Smooth muscle cell (in vitro differentiated cells): ENCODE data around the gene TSC22D3. TPM values are rescaled to one million over a fixed set of nuclear protein-coding genes. Genes with fewer than 3 reads are reported as not detected.

ENCODE experiments used
- DNase-seq: peaks from one replicate; lab custom pipeline; 2025; ENCODE audit not compliant: unreplicated experiment; lab: John Stamatoyannopoulos, UW
- H2AFZ ChIP-seq: fragments of 200-600 bp; sonication (generic); 2 replicates; pipeline ENCODE4 v1.6.0; 2016; ENCODE audit warnings: antibody characterized with exemption, low read depth, mild to moderate bottlenecking
- H3F3A ChIP-seq: fragments of 200-600 bp; sonication (generic); 2 replicates; pipeline ENCODE4 v1.6.0; 2017; ENCODE audit warnings: antibody characterized with exemption, low read depth
- H3K27ac ChIP-seq: fragments of 200-600 bp; sonication (generic); 2 replicates; pipeline ENCODE4 v1.5.1; 2016; ENCODE audit warnings: low read depth, mild to moderate bottlenecking
- H3K27me3 ChIP-seq: fragments of 200-600 bp; sonication (generic); 2 replicates; pipeline ENCODE4 v1.6.1; 2016; ENCODE audit warnings: low read depth, mild to moderate bottlenecking
- H3K36me3 ChIP-seq: fragments of 200-600 bp; sonication (generic); 2 replicates; pipeline ENCODE4 v1.5.1; 2016; ENCODE audit warnings: low read depth
- H3K4me1 ChIP-seq: fragments of 200-600 bp; sonication (generic); 2 replicates; pipeline ENCODE4 v1.5.1; 2016; ENCODE audit warnings: low read depth
- H3K4me2 ChIP-seq: fragments of 200-600 bp; sonication (generic); 2 replicates; pipeline ENCODE4 v1.6.0; 2016; ENCODE audit warnings: mild to moderate bottlenecking
- H3K4me3 ChIP-seq: fragments of 200-600 bp; sonication (generic); 2 replicates; pipeline ENCODE4 v1.5.1; 2016; ENCODE audit warnings: mild to moderate bottlenecking
- H3K79me2 ChIP-seq: fragments of 200-600 bp; sonication (generic); 2 replicates; pipeline ENCODE4 v1.6.0; 2016; ENCODE audit warnings: low read depth, mild to moderate bottlenecking
- H3K9ac ChIP-seq: fragments of 200-600 bp; sonication (generic); 2 replicates; pipeline ENCODE4 v1.6.0; 2016; ENCODE audit warnings: low read depth
- H3K9me3 ChIP-seq: fragments of 200-600 bp; sonication (generic); replicated peaks from 2 replicates; pipeline ENCODE4 v1.5.1; 2016; ENCODE audit warnings: low read depth
- H4K20me1 ChIP-seq: fragments of 200-600 bp; sonication (generic); 2 replicates; pipeline ENCODE4 v1.6.0; 2016; ENCODE audit warnings: low read depth
- whole genome bisulfite sequencing: methylation state at CpG from one replicate; pipeline ENCODE4 v1.1.7; 2016; ENCODE audit warnings: low lambda C conversion rate; 5-methylcytosine and 5-hydroxymethylcytosine counted together
- polyA plus RNA-seq: library from polyadenylated mRNA; unstranded; fragments of >200 nt; fragmentation: Nextera tagmentation; extraction: Ambion mirVana; gene quantifications from 2 replicates; pipeline ENCODE4 v1.2.1, GENCODE V29; 2016
- total RNA-seq: library from RNA; depleted of rRNA; stranded (reverse); fragments of >200 nt; gene quantifications from 2 replicates; pipeline ENCODE4 v1.2.3, GENCODE V29; 2014
- TF ChIP-seq, protein P1 (sequence below): fragments of 200-600 bp; sonication (generic); IDR thresholded peaks from 2 replicates; pipeline ENCODE4 v1.5.1; 2017; ENCODE audit warnings: borderline replicate concordance, mild to moderate bottlenecking, antibody characterized with exemption; ENCODE audit not compliant: insufficient read depth, poor library complexity, severe bottlenecking

TSC22D3 gene
- total and polyA plus RNA-seq, 2 experiments from 2014 or later = 144 to 271 TPM

DNA sequence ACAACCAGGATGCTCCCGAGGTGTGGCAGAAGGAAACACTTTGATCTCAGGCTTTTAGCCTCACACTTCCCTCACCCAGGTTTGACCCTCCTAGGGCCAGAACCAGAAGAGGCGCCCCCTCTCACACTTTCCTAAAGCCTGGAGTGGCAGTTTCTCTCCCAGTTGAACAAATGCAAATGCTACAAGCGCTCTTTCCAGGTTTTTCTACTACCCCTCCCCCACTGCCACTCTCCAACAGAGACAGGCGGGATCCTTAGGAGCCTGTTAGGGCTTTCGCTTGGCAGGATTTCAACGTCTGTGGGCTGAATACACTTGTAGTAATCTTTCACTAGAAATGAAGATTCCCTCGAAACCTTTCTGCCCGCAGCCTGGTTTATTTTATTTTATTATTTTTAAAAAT, 2.4 kb downstream of the TSC22D3 start:
- H3K9me3 ChIP-seq = no peaks in the 10 kb centered on the region
- no peak for DNase-seq
- no peaks in the 10 kb centered on the region for H3F3A ChIP-seq
- H3K27me3 ChIP-seq = peaks cover 43% of the 10 kb centered on the region
- H3K4me2 ChIP-seq = no peak overlapping the region
- H2AFZ ChIP-seq = no peak overlapping the region
- no peaks in the 10 kb centered on the region for H3K79me2 ChIP-seq
- H3K4me1 ChIP-seq = peaks cover 16% of the 10 kb centered on the region
- H3K4me3 ChIP-seq = peak overlapping the region; percentile 64
- no peaks in the 10 kb centered on the region for H3K36me3 ChIP-seq
- no peaks in the 10 kb centered on the region for H4K20me1 ChIP-seq
- TF ChIP-seq, protein P1, sequence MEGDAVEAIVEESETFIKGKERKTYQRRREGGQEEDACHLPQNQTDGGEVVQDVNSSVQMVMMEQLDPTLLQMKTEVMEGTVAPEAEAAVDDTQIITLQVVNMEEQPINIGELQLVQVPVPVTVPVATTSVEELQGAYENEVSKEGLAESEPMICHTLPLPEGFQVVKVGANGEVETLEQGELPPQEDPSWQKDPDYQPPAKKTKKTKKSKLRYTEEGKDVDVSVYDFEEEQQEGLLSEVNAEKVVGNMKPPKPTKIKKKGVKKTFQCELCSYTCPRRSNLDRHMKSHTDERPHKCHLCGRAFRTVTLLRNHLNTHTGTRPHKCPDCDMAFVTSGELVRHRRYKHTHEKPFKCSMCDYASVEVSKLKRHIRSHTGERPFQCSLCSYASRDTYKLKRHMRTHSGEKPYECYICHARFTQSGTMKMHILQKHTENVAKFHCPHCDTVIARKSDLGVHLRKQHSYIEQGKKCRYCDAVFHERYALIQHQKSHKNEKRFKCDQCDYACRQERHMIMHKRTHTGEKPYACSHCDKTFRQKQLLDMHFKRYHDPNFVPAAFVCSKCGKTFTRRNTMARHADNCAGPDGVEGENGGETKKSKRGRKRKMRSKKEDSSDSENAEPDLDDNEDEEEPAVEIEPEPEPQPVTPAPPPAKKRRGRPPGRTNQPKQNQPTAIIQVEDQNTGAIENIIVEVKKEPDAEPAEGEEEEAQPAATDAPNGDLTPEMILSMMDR = no peak
- 20% methylated on average over 8 of the region's 8 CpGs for WGBS
- H3K27ac ChIP-seq = no peak overlapping the region
- H3K9ac ChIP-seq = no peak overlapping the region

DNA sequence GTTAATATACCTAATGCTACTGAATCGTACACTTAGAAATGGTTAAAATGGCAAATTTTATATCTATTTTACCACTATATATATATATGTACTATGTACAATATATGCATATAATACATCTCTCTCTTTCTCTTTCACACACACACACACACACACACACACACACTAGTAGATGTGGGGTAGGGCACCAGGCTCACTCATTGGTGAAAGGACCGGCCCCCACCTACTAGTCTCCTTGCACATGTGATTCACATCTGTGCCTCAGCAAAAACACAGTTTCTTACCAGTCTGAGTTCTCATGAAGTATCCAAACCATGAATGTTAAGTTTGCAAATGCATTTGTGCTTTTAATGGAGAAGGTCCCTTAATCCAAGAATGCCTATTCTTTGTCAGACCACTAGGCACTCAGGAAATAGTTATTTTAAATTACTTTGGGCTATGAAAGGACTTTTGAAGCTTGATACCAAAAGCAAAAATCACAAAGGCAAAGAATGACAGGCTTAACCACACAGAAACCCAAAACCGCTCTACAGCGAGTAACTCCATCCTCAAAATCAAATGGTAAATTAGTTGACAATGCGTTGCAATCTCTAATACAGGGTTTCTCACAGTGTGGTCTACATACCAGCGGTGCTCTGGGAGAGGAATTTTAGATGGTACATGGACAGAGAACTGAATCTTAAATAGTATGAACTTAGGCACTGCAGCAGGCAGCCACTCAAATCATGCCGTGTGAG, 5.8 kb downstream of the TSC22D3 start:
- 95% methylated on average over 7 of the region's 7 CpGs for WGBS
- Histone ChIP-seq H3K4me3 (no peak overlapping the region), H3K4me1 (no peaks in the 10 kb centered on the region)

DNA sequence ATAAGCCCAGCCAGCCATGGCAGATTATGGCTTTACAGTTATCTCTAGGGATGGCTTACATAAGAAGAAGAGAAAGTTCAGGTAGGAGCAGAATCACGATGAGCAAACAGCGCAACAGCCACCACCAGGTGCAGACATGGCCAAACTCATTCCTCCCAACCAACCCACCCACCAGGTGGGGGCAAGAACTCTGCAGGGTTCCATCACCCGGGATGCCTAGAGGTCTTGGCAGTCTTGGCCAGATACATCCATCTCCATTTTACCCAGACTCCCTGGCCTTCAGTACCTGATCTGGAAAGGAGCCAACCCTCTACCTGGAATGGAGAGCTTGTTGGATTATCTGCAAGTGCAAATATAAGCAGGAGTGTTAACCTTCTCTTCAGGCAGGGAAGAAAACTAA, 7.5 kb downstream of the TSC22D3 start:
- no peak for DNase-seq
- Histone ChIP-seq H3F3A (no peaks in the 10 kb centered on the region), H3K36me3 (no peaks in the 10 kb centered on the region), H3K79me2 (no peaks in the 10 kb centered on the region), H3K4me1 (no peaks in the 10 kb centered on the region), H4K20me1 (no peaks in the 10 kb centered on the region), H3K4me2 (no peak overlapping the region), H3K9me3 (no peaks in the 10 kb centered on the region), H3K4me3 (no peak overlapping the region), H3K9ac (no peak overlapping the region), H2AFZ (no peak overlapping the region), H3K27me3 (peaks cover 17% of the 10 kb centered on the region), H3K27ac (no peak overlapping the region)
- TF ChIP-seq, protein P1 = no peak
- 92% methylated on average over 3 of the region's 3 CpGs for WGBS

More for the DNA sequence above, 5.8 kb downstream of the TSC22D3 start:
- Histone ChIP-seq H3F3A (no peaks in the 10 kb centered on the region), H3K27me3 (peaks cover 34% of the 10 kb centered on the region), H2AFZ (no peak overlapping the region), H3K79me2 (no peaks in the 10 kb centered on the region), H4K20me1 (no peaks in the 10 kb centered on the region), H3K27ac (no peak overlapping the region), H3K9ac (no peak overlapping the region), H3K4me2 (no peak overlapping the region), H3K9me3 (no peaks in the 10 kb centered on the region), H3K36me3 (no peaks in the 10 kb centered on the region)
- TF ChIP-seq, protein P1 = no peak
- no peak for DNase-seq
